Chondrocyte (in vitro differentiated cells): ENCODE data around the gene LPP. TPM values are rescaled to one million over a fixed set of nuclear protein-coding genes. Genes with fewer than 3 reads are reported as not detected.
A peak's percentile ranks its signal among the peaks of the same experiment; 100 is the strongest.

Source experiments
- DNase-seq: peaks from one replicate; pipeline ENCODE4 v3.0.0; 2021; ENCODE audit warnings: mixed read lengths, low spot score
- H3K27ac Mint-ChIP-seq: one replicate; pipeline ENCODE4 v1.8.0; 2021; ENCODE audit warnings: mild to moderate bottlenecking, moderate library complexity, mixed read lengths; ENCODE audit not compliant: unreplicated experiment
- H3K27me3 Mint-ChIP-seq: 2 replicates; pipeline ENCODE4 v1.8.0; 2021; ENCODE audit warnings: low read depth, mixed read lengths
- H3K36me3 Mint-ChIP-seq: 2 replicates; pipeline ENCODE4 v1.8.0; 2021; ENCODE audit warnings: low read depth, mixed read lengths
- H3K4me1 Mint-ChIP-seq: 2 replicates; pipeline ENCODE4 v1.8.0; 2021; ENCODE audit warnings: low read depth, mild to moderate bottlenecking, mixed read lengths
- H3K4me3 Mint-ChIP-seq: one replicate; pipeline ENCODE4 v1.8.0; 2021; ENCODE audit warnings: mild to moderate bottlenecking, moderate library complexity, mixed read lengths; ENCODE audit not compliant: unreplicated experiment
- H3K9me3 Mint-ChIP-seq: 2 replicates; pipeline ENCODE4 v1.8.0; 2021; ENCODE audit warnings: low read depth, mixed read lengths
- total RNA-seq: library from RNA; stranded (reverse); gene quantifications from 3 replicates; pipeline ENCODE4 v1.2.1, GENCODE V29; 2021
- TF ChIP-seq, protein P1 (sequence below): fragments of 200-600 bp; sonication (generic); IDR thresholded peaks from 2 replicates; pipeline ENCODE4 v1.5.0; 2021; ENCODE audit warnings: antibody characterized with exemption, mild to moderate bottlenecking, moderate library complexity

The LPP gene
- total RNA-seq, 1 donor from 2014 or later: 295 TPM

DNA sequence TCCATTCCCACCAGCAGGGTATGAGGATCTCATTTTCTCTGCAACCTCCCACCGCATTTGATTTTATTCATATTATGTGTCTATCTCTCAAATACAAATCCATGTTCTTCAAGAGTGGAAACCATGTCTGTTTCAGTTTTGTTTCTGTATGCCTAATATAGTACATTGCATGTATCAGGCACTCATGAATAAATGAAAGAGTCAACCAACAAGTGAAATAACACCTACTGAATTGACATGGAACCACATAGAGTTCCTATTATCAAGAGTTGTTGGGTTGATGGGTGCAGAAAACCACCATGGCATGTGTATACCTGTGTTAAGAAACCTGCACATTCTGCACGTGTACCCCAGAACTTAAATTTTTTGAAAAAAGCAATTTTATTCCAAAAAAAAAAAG is 466.8 kb downstream of the LPP start:
- H3K4me3 Mint-ChIP-seq: no peak overlapping the region
- peaks cover 5% of the 10 kb centered on the region for H3K36me3 Mint-ChIP-seq
- no peaks in the 10 kb centered on the region for H3K27me3 Mint-ChIP-seq
- no peak overlapping the region for H3K27ac Mint-ChIP-seq
- H3K9me3 Mint-ChIP-seq: no peaks in the 10 kb centered on the region
- TF ChIP-seq, protein P1, sequence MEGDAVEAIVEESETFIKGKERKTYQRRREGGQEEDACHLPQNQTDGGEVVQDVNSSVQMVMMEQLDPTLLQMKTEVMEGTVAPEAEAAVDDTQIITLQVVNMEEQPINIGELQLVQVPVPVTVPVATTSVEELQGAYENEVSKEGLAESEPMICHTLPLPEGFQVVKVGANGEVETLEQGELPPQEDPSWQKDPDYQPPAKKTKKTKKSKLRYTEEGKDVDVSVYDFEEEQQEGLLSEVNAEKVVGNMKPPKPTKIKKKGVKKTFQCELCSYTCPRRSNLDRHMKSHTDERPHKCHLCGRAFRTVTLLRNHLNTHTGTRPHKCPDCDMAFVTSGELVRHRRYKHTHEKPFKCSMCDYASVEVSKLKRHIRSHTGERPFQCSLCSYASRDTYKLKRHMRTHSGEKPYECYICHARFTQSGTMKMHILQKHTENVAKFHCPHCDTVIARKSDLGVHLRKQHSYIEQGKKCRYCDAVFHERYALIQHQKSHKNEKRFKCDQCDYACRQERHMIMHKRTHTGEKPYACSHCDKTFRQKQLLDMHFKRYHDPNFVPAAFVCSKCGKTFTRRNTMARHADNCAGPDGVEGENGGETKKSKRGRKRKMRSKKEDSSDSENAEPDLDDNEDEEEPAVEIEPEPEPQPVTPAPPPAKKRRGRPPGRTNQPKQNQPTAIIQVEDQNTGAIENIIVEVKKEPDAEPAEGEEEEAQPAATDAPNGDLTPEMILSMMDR: no peak
- DNase-seq: no peak
- peaks cover 25% of the 10 kb centered on the region for H3K4me1 Mint-ChIP-seq

DNA sequence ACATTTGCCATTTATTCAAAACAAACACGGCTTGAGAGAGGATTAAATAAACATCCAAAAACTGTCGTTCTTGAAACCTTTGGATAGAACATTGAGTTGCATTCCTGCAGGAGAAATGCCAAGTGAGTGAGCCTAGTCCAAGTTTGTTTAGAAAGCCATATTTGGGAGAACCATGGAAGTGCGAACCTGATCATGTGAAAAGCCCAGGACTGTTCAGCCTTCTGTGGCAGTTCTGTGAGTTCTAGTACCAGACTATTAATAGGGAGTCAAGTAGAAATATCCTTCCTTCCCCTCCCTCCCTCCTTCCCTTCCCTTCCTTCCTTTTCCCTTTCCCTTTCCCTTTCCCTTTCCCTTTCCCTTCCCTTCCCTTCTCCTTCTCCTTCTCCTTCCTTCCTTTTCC is 470.4 kb downstream of the LPP start:
- peaks cover 8% of the 10 kb centered on the region for H3K36me3 Mint-ChIP-seq
- peaks cover 50% of the 10 kb centered on the region for H3K4me1 Mint-ChIP-seq
- peaks cover 10% of the 10 kb centered on the region for H3K9me3 Mint-ChIP-seq
- DNase-seq: no peak
- no peaks in the 10 kb centered on the region for H3K27me3 Mint-ChIP-seq
- peak overlapping the region; percentile 29 for H3K4me3 Mint-ChIP-seq
- TF ChIP-seq, protein P1: no peak
- peak overlapping the region; percentile 92 for H3K27ac Mint-ChIP-seq

DNA sequence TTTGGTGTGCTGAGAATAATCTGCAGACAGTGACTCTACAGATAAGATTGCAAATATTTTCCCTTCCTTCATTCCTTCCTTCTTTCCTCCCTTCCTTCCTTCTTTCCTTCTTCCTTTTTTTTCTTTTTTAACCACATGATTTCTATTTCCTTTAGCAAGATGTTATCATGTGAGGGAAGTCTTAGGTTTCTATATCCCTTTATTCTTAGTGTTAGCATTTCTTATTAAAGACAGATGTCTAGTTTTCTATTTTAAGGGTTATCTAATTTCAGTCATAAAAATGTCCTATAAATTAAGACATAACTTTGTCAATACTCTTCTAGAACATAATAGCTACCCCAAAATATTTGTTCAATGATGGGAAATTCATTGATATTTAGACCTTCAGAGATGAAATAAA is 470.9 kb downstream of the LPP start:
- H3K36me3 Mint-ChIP-seq: peaks cover 8% of the 10 kb centered on the region
- H3K4me3 Mint-ChIP-seq: no peak overlapping the region
- no peak for DNase-seq
- peaks cover 10% of the 10 kb centered on the region for H3K9me3 Mint-ChIP-seq
- H3K27ac Mint-ChIP-seq: peak overlapping the region; percentile 92
- TF ChIP-seq, protein P1: no peak
- H3K27me3 Mint-ChIP-seq: no peaks in the 10 kb centered on the region
- peaks cover 50% of the 10 kb centered on the region for H3K4me1 Mint-ChIP-seq

DNA sequence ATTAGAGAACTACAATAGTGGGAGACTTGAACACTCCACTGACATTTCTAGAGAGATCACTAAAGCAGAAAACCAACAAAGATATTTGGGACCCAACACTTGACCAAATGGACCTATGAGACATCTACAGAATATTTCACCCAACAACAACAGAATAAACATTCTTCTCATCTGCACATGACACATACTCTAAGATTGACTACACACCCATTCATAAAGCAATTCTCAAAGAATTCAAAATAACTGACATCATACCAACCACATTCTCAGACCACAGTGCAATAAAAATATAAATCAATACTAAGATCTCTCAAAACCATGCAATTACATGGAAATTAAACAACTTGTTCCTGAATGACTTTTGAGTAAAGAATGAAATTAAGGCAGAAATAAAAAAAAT is 473.7 kb downstream of the LPP start:
- TF ChIP-seq, protein P1: no peak
- peaks cover 20% of the 10 kb centered on the region for H3K9me3 Mint-ChIP-seq
- H3K4me3 Mint-ChIP-seq: no peak overlapping the region
- DNase-seq: no peak
- H3K27ac Mint-ChIP-seq: peak overlapping the region; percentile 89
- H3K4me1 Mint-ChIP-seq: peaks cover 58% of the 10 kb centered on the region
- H3K36me3 Mint-ChIP-seq: peaks cover 9% of the 10 kb centered on the region
- H3K27me3 Mint-ChIP-seq: no peaks in the 10 kb centered on the region

DNA sequence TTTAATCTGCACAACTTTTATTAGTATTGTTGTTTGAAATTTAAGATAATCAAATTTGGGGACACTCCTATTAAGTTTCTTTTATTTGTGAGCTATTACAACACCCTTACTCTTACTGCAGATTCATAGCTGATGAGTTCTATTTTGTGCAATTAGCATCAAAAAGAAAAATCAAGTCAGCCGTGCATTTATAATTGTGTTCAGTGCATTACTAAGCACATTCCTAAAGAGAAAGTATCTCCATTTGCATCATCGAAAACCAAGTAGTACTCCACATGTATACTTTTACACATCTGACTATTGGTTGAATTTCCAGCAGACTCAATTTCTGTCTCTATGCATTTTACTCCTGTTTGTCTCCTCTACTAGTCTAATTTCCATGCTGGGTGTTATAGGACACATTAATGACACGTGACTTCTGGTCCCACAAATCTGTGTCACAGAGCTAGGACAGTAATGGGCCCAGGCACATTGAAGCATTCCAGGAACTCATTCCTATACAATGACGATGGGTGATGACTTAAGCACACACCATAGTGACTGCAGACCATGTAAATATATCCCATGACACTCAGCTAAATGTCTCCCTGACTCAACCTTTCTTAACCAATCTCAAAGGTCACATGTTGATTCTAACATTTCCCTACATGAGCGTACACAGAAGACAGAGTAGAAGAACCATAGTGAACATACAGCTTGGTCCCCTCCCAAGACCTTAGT is 477.5 kb downstream of the LPP start:
- no peak for DNase-seq
- TF ChIP-seq, protein P1: no peak
- H3K27ac Mint-ChIP-seq: peak overlapping the region; percentile 9
- H3K36me3 Mint-ChIP-seq: peaks cover 13% of the 10 kb centered on the region
- no peaks in the 10 kb centered on the region for H3K27me3 Mint-ChIP-seq
- peaks cover 23% of the 10 kb centered on the region for H3K9me3 Mint-ChIP-seq
- peaks cover 51% of the 10 kb centered on the region for H3K4me1 Mint-ChIP-seq
- no peak overlapping the region for H3K4me3 Mint-ChIP-seq
